Right atrium auricular region (tissue), 2 donors: ENCODE measurements around the gene NYAP2. TPM values are rescaled to one million over a fixed set of nuclear protein-coding genes. Genes with fewer than 3 reads are reported as not detected.

Source experiments
- DNase-seq: peaks from one replicate; pipeline ENCODE4 v3.0.0-alpha.2; 2019; ENCODE audit warnings: low spot score
- H3K27ac ChIP-seq, 2 donors: fragments of 200-600 bp; sonication (generic); 1 replicate in 1 of 2; 2 replicates in 1 of 2; pipeline ENCODE4 v1.5.1; 2016 to 2019
- H3K27me3 ChIP-seq, 2 donors: fragments of 200-600 bp; sonication (generic); one replicate each; pipeline versions ENCODE4 v1.5.1 to v1.6.0; 2017 to 2019
- H3K36me3 ChIP-seq: fragments of 200-600 bp; sonication (generic); one replicate; pipeline ENCODE4 v1.5.1; 2016
- H3K4me1 ChIP-seq, 2 donors: fragments of 200-600 bp; sonication (generic); one replicate each; pipeline versions ENCODE4 v1.5.1 to v1.6.0; 2017 to 2019
- H3K4me3 ChIP-seq, 2 donors: fragments of 200-600 bp; sonication (generic); 1 replicate in 1 of 2; 2 replicates in 1 of 2; pipeline ENCODE4 v1.5.1; 2017 to 2019; ENCODE audit warnings: mild to moderate bottlenecking in 1 of 2, moderate library complexity in 1 of 2
- H3K9me3 ChIP-seq, 2 donors: fragments of 200-600 bp; sonication (generic); one replicate each; pipeline ENCODE4 v1.5.1; 2019
- CTCF ChIP-seq, 2 donors: fragments of 200-600 bp; sonication (generic); IDR thresholded peaks; one replicate each; pipeline ENCODE4 v1.5.1; 2019; ENCODE audit warnings: antibody characterized with exemption in 2 of 2
- total RNA-seq, 2 donors: library from RNA; depleted of rRNA; stranded (reverse); fragments of >200 nt; gene quantifications; one replicate each; pipeline ENCODE4 v1.1.0, GENCODE V29; 2016

NYAP2 gene
- total RNA-seq, 2 donors from 2014 or later: not detected

GRCh38 chr2:225462417-225462816 is 62.9 kb downstream of the NYAP2 start:
- H3K9me3 ChIP-seq: no peaks in the 10 kb centered on the region
- DNase-seq: no peak
- H3K27ac ChIP-seq: no peak overlapping the region
- H3K36me3 ChIP-seq: no peaks in the 10 kb centered on the region
- no peak overlapping the region for H3K4me3 ChIP-seq
- no peaks in the 10 kb centered on the region for H3K4me1 ChIP-seq
- TF ChIP-seq CTCF (IDR thresholded peaks at IDR 0.05): no peak
- H3K27me3 ChIP-seq: no peaks in the 10 kb centered on the region

GRCh38 chr2:225462945-225463344 is 63.4 kb downstream of the NYAP2 start:
- no peaks in the 10 kb centered on the region for H3K27me3 ChIP-seq
- H3K4me3 ChIP-seq: no peak overlapping the region
- H3K9me3 ChIP-seq: no peaks in the 10 kb centered on the region
- DNase-seq: no peak
- no peak overlapping the region for H3K27ac ChIP-seq
- H3K4me1 ChIP-seq: no peaks in the 10 kb centered on the region
- TF ChIP-seq CTCF (IDR thresholded peaks at IDR 0.05): no peak
- H3K36me3 ChIP-seq: no peaks in the 10 kb centered on the region

- Histone ChIP-seq H3K27ac (no peak overlapping the region), H3K27me3 (no peaks in the 10 kb centered on the region), H3K9me3 (no peaks in the 10 kb centered on the region), H3K4me3 (no peak overlapping the region), H3K4me1 (no peaks in the 10 kb centered on the region), H3K36me3 (no peaks in the 10 kb centered on the region)
- DNase-seq: no peak
- no peak for TF ChIP-seq CTCF (IDR thresholded peaks at IDR 0.05)
Observed at GRCh38 chr2:225463449-225463848, 63.9 kb downstream of the NYAP2 start.

DNA sequence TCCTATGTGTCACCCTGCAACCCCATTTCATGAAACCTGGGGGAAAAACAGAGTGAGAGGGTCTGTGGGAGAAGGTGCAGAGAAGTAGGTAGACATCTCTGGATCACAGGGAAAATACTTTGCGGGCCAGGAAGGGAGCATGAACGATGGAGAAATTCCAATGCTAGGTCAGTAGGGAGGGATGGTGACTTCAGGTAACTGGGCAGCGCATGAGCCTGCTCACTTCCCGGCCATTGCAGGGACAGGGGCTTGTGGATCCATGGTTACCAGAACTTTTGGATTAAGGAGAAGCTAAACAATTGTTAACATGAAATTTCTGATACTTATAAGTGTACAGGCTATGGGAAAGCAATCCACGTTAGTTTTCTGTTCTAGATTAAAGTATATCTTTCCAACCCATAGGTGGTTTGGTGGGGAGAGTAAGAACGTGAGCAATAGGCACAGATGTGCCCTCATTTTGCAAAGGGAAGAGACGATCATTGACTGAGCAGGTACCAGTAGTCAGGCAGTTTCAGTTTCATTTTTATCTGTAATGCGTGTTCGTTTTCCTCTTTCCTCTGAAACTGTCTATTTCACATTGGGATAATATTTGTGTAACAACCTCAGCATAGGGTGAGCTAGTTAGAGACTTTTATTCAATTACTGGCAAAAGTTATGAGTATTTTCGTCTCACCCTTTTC is 65.0 kb downstream of the NYAP2 start:
- Histone ChIP-seq H3K4me1 (no peaks in the 10 kb centered on the region), H3K4me3 (no peak overlapping the region), H3K27ac (no peak overlapping the region), H3K27me3 (no peaks in the 10 kb centered on the region), H3K36me3 (no peaks in the 10 kb centered on the region), H3K9me3 (no peaks in the 10 kb centered on the region)
- TF ChIP-seq CTCF (IDR thresholded peaks at IDR 0.05): no peak
- no peak for DNase-seq

GRCh38 chr2:225465827-225466226 is 66.3 kb downstream of the NYAP2 start:
- no peak for TF ChIP-seq CTCF (IDR thresholded peaks at IDR 0.05)
- H3K4me1 ChIP-seq: no peaks in the 10 kb centered on the region
- DNase-seq: no peak
- no peak overlapping the region for H3K4me3 ChIP-seq
- H3K27ac ChIP-seq: no peak overlapping the region
- H3K36me3 ChIP-seq: no peaks in the 10 kb centered on the region
- H3K9me3 ChIP-seq: no peaks in the 10 kb centered on the region
- no peaks in the 10 kb centered on the region for H3K27me3 ChIP-seq
